Astrocyte (in vitro differentiated cells and primary cell): ENCODE data around the gene MTURN.

Experiments
- CTCF ChIP-seq: IDR thresholded peaks from 2 replicates; pipeline ENCODE4 v1.5.1; 2011; ENCODE audit warnings: low read depth, mild to moderate bottlenecking, inconsistent platforms, low read length, moderate library complexity; ENCODE audit not compliant: insufficient read depth
- EZH2 ChIP-seq: IDR thresholded peaks from 2 replicates; pipeline ENCODE4 v1.6.1; 2012; ENCODE audit warnings: mild to moderate bottlenecking, low read length, inconsistent platforms; ENCODE audit not compliant: insufficient read depth

GRCh38 chr7:30154111-30154587, 19.4 kb downstream of the MTURN start:
- TF ChIP-seq CTCF (no peak), EZH2 (no peak)
